ENCODE measurements around the gene OSBPL1A.

Gene OSBPL1A

GRCh38 chr18:24209558-24209957 lies 188.1 kb downstream of the OSBPL1A start:
- H3K9me3 Mint-ChIP-seq, result no peaks in the 10 kb centered on the region
- ATAC-seq, result no peak
- H3K4me1 Mint-ChIP-seq, result no peaks in the 10 kb centered on the region
- no peaks in the 10 kb centered on the region for H3K36me3 Mint-ChIP-seq
- DNase-seq (ENCODE audit: low spot score in 2 of 2), result no peak
- H3K27ac Mint-ChIP-seq, result no peak overlapping the region
- H3K4me3 Mint-ChIP-seq, result no peak overlapping the region

GRCh38 chr18:24208270-24209035 lies 189.2 kb downstream of the OSBPL1A start:
- ATAC-seq (peak; percentile 64), DNase-seq (ENCODE audit: low spot score in 2 of 2) (no peak)

GRCh38 chr18:24204904-24205303 lies 192.7 kb downstream of the OSBPL1A start:
- no peaks in the 10 kb centered on the region for H3K36me3 Mint-ChIP-seq
- no peak overlapping the region for H3K27ac Mint-ChIP-seq
- no peak overlapping the region for H3K4me3 Mint-ChIP-seq
- ATAC-seq (no peak), DNase-seq (ENCODE audit: low spot score in 2 of 2) (no peak)
- no peaks in the 10 kb centered on the region for H3K9me3 Mint-ChIP-seq
- H3K4me1 Mint-ChIP-seq, result no peaks in the 10 kb centered on the region

More at GRCh38 chr18:24208270-24209035, 189.2 kb downstream of the OSBPL1A start:
- Mint-ChIP-seq H3K4me1 (no peaks in the 10 kb centered on the region), H3K36me3 (no peaks in the 10 kb centered on the region), H3K9me3 (no peaks in the 10 kb centered on the region), H3K27ac (no peak overlapping the region), H3K4me3 (no peak overlapping the region)

GRCh38 chr18:24201699-24202687 lies 195.6 kb downstream of the OSBPL1A start:
- Mint-ChIP-seq H3K4me1 (no peaks in the 10 kb centered on the region), H3K4me3 (no peak overlapping the region), H3K9me3 (no peaks in the 10 kb centered on the region), H3K27ac (no peak overlapping the region), H3K36me3 (no peaks in the 10 kb centered on the region)
- DNase-seq (ENCODE audit: low spot score in 2 of 2) (no peak), ATAC-seq (no peak)

- Mint-ChIP-seq H3K27ac (no peak overlapping the region), H3K9me3 (no peaks in the 10 kb centered on the region), H3K36me3 (no peaks in the 10 kb centered on the region), H3K4me3 (no peak overlapping the region), H3K4me1 (no peaks in the 10 kb centered on the region)
- DNase-seq (ENCODE audit: low spot score in 2 of 2) (no peak), ATAC-seq (no peak)
Measured at GRCh38 chr18:24200494-24201290, 196.9 kb downstream of the OSBPL1A start.

- Mint-ChIP-seq H3K4me3 (no peak overlapping the region), H3K4me1 (no peaks in the 10 kb centered on the region), H3K9me3 (no peaks in the 10 kb centered on the region), H3K36me3 (no peaks in the 10 kb centered on the region), H3K27ac (no peak overlapping the region)
- DNase-seq (ENCODE audit: low spot score in 2 of 2) (no peak), ATAC-seq (no peak)
Measured at GRCh38 chr18:24199372-24199962, 198.2 kb downstream of the OSBPL1A start.

GRCh38 chr18:24198461-24198860 lies 199.2 kb downstream of the OSBPL1A start:
- Mint-ChIP-seq H3K27ac (no peak overlapping the region), H3K4me1 (no peaks in the 10 kb centered on the region), H3K9me3 (no peaks in the 10 kb centered on the region)

GRCh38 chr18:24197412-24197811 lies 200.2 kb downstream of the OSBPL1A start:
- Mint-ChIP-seq H3K4me3 (no peak overlapping the region), H3K9me3 (no peaks in the 10 kb centered on the region), H3K27ac (no peak overlapping the region), H3K36me3 (no peaks in the 10 kb centered on the region), H3K4me1 (no peaks in the 10 kb centered on the region)
- ATAC-seq (no peak), DNase-seq (ENCODE audit: low spot score in 2 of 2) (no peak)

More at GRCh38 chr18:24198461-24198860, 199.2 kb downstream of the OSBPL1A start:
- Mint-ChIP-seq H3K36me3 (no peaks in the 10 kb centered on the region), H3K4me3 (no peak overlapping the region)
- ATAC-seq (no peak), DNase-seq (ENCODE audit: low spot score in 2 of 2) (no peak)

- Mint-ChIP-seq H3K4me1 (no peaks in the 10 kb centered on the region), H3K9me3 (no peaks in the 10 kb centered on the region), H3K4me3 (no peak overlapping the region), H3K36me3 (no peaks in the 10 kb centered on the region), H3K27ac (no peak overlapping the region)
- no peak for ATAC-seq
- no peak for DNase-seq (ENCODE audit: low spot score in 2 of 2)
Measured at GRCh38 chr18:24196764-24197163, 200.9 kb downstream of the OSBPL1A start.

GRCh38 chr18:24195296-24196053 lies 202.1 kb downstream of the OSBPL1A start:
- no peaks in the 10 kb centered on the region for H3K36me3 Mint-ChIP-seq
- H3K27ac Mint-ChIP-seq, result no peak overlapping the region
- DNase-seq (ENCODE audit: low spot score in 2 of 2) (no peak), ATAC-seq (no peak)
- no peaks in the 10 kb centered on the region for H3K9me3 Mint-ChIP-seq
- no peaks in the 10 kb centered on the region for H3K4me1 Mint-ChIP-seq
- H3K4me3 Mint-ChIP-seq, result no peak overlapping the region

GRCh38 chr18:24190590-24190989 lies 207.0 kb downstream of the OSBPL1A start:
- Mint-ChIP-seq H3K27ac (no peak overlapping the region), H3K36me3 (no peaks in the 10 kb centered on the region), H3K4me3 (no peak overlapping the region), H3K9me3 (no peaks in the 10 kb centered on the region), H3K4me1 (no peaks in the 10 kb centered on the region)
- ATAC-seq, result no peak
- DNase-seq (ENCODE audit: low spot score in 2 of 2), result no peak

- Mint-ChIP-seq H3K9me3 (no peaks in the 10 kb centered on the region), H3K27ac (no peak overlapping the region), H3K4me1 (no peaks in the 10 kb centered on the region), H3K36me3 (no peaks in the 10 kb centered on the region), H3K4me3 (no peak overlapping the region)
- ATAC-seq, result no peak
- DNase-seq (ENCODE audit: low spot score in 2 of 2), result no peak
Measured at GRCh38 chr18:24189664-24190346, 207.8 kb downstream of the OSBPL1A start.

GRCh38 chr18:24189007-24189528 lies 208.6 kb downstream of the OSBPL1A start:
- Mint-ChIP-seq H3K4me3 (no peak overlapping the region), H3K9me3 (no peaks in the 10 kb centered on the region), H3K4me1 (no peaks in the 10 kb centered on the region), H3K27ac (no peak overlapping the region), H3K36me3 (no peaks in the 10 kb centered on the region)
- ATAC-seq (no peak), DNase-seq (ENCODE audit: low spot score in 2 of 2) (no peak)
